SK-N-MC (cell line): ENCODE results near the gene GRIFIN.

Experiments used
- DNase-seq: peaks from one replicate; pipeline ENCODE4 v3.0.0-alpha.2; 2011; ENCODE audit warnings: low read depth, low spot score
- H3K27ac ChIP-seq: fragments of 200-600 bp; sonication (generic); 2 replicates; pipeline ENCODE4 v1.5.1; 2016; ENCODE audit warnings: mixed run types
- H3K36me3 ChIP-seq: fragments of 200-600 bp; sonication (generic); 2 replicates; pipeline ENCODE4 v1.6.1; 2017; ENCODE audit warnings: antibody characterized with exemption, low read length, mixed read lengths; ENCODE audit not compliant: insufficient read depth
- H3K4me3 ChIP-seq: fragments of 200-600 bp; sonication (generic); 2 replicates; pipeline ENCODE4 v1.5.1; 2016
- H3K9ac ChIP-seq: fragments of 200-600 bp; sonication (generic); 2 replicates; pipeline ENCODE4 v1.8.0; 2017; ENCODE audit warnings: mixed run types, mixed read lengths; ENCODE audit not compliant: insufficient read length
- H3K9me3 ChIP-seq: fragments of 200-600 bp; sonication (generic); 2 replicates; pipeline ENCODE4 v1.6.1; 2017; ENCODE audit warnings: low read depth, mild to moderate bottlenecking, antibody characterized with exemption, low read length, moderate library complexity, mixed read lengths
- EZH2 ChIP-seq: fragments of 200-600 bp; sonication (generic); IDR thresholded peaks from one replicate; pipeline ENCODE4 v1.6.1; 2017; ENCODE audit warnings: antibody characterized with exemption
- FOXP2 ChIP-seq: optimal IDR thresholded peaks from 2 replicates; pipeline ENCODE3; 2011; ENCODE audit warnings: mild to moderate bottlenecking, moderate library complexity; ENCODE audit not compliant: insufficient read depth; ENCODE audit errors: extremely low read length, control extremely low read depth
- POLR2AphosphoS5 ChIP-seq: IDR thresholded peaks from 2 replicates; pipeline ENCODE4 v1.6.1; 2012; ENCODE audit warnings: mild to moderate bottlenecking, low read depth, low read length, borderline replicate concordance

GRIFIN gene

DNA sequence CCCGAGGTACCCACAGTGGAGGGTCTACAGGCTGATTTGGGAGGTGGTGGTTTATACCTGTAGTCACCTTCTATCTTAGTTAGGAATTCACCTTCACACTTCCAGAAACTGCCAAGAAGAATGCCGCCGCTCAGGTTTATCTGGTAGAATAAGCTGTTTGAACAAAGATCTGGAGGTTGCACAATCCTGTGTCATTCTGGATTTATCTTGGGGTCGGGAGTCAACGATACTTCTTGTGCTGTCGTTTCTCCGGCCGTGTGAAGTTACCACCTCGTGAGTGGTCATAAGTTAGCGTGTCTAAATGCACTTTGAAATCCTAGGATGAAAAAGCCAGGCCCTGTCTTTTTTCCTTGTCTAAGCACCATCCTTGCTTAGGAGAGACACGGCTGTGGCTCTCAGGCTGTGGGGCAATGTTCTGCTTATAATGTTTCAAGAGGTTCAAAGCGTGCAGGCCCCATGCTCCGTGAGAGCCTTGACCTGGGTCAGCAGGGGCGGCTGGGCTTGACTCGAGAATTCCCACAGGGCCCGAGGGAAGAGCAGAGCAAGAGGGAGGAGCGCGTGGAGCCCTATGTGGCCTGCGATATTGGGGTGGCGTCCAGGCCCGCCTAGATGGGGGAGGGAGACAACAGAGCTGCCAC is 35.5 kb downstream of the GRIFIN start:
- TF ChIP-seq EZH2: no peak
- TF ChIP-seq POLR2AphosphoS5: no peak
- no peak for TF ChIP-seq FOXP2
- Histone ChIP-seq H3K9me3 (no peaks in the 10 kb centered on the region), H3K9ac (no peak overlapping the region), H3K36me3 (no peaks in the 10 kb centered on the region), H3K4me3 (no peak overlapping the region), H3K27ac (no peak overlapping the region)
- DNase-seq: no peak

DNA sequence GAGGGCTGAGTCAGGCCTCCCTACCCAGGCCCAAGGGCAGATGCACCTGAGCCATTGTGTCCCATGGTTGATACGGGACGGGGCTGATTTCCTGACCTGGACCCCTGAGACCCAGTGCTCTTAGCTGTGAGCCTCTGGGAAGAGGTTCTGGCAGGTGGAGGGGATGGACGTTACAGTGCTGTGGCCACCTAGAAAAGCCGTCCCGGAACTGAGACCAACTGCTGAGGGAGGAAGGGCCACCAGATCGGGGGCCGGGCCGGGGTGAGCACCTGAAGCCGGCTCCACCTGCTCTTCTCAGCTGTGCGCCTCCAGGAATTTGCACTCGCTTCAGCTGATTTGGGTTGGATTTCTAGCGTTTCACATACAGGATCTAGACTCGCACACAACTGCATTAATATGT is 37.4 kb downstream of the GRIFIN start:
- DNase-seq: no peak
- H3K9me3 ChIP-seq: no peaks in the 10 kb centered on the region
- no peak overlapping the region for H3K27ac ChIP-seq
- H3K4me3 ChIP-seq: no peak overlapping the region
- no peaks in the 10 kb centered on the region; the same call in 1 of the 2 replicates for H3K36me3 ChIP-seq
- no peak for TF ChIP-seq POLR2AphosphoS5
- no peak for TF ChIP-seq FOXP2
- TF ChIP-seq EZH2: no peak
- H3K9ac ChIP-seq: no peak overlapping the region

DNA sequence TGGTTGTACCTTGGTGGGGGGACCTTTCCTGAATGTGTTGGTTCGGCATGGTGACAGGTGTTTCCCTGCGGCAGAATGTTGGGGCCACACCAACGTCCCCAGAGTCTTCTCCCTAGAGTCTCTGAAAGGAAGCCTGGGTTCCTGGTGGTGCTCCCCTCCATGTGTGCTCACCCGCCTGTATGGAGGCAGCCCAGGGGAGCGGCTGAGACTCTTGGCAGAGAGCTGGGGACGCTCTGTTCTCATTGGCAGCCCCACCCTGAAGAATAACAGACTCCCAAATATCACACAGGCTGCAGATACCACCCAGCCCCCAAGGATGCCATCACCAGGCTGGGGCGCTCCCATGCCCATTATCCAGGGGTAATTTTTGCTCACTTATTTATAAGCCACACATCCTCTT is 38.0 kb downstream of the GRIFIN start:
- Histone ChIP-seq H3K9ac (no peak overlapping the region), H3K27ac (no peak overlapping the region), H3K4me3 (no peak overlapping the region), H3K9me3 (no peaks in the 10 kb centered on the region), H3K36me3 (peaks cover 2% of the 10 kb centered on the region; the same call in 1 of the 2 replicates)
- no peak for DNase-seq
- TF ChIP-seq FOXP2: no peak
- no peak for TF ChIP-seq EZH2
- TF ChIP-seq POLR2AphosphoS5: no peak

DNA sequence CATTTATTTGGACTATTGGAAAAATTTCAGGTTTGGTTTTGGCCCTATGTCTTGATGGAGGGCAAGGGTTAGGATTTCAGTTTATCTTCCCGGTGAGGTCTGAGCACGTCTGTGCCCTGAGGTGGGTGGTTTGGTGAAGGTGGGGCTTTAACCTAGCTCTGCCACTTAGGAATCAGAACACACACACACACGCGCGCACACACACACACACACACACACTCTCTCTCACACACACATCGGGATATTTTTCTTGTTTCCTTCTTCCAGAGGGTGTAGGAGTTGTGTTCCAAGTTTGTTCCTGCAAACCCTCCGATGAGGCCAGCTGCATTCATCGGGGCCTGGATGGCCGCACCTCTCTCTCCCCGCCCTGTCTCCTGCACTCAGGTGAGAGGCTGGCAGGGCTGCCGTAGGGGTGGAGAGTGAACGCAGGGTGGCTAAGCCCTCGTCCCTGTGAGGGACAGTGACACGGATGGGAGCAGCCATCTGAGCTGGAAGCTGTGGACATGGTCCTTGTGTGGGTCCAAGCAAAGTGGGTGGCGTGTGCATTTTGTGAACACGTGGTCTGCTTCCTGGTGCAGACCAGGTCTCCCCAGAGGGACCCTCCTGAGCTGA is 38.6 kb downstream of the GRIFIN start:
- no peak overlapping the region for H3K27ac ChIP-seq
- no peak for DNase-seq
- H3K9ac ChIP-seq: no peak overlapping the region
- TF ChIP-seq POLR2AphosphoS5 (no peak), EZH2 (no peak), FOXP2 (no peak)
- peaks cover 3% of the 10 kb centered on the region; the same call in 1 of the 2 replicates for H3K36me3 ChIP-seq
- no peaks in the 10 kb centered on the region for H3K9me3 ChIP-seq
- no peak overlapping the region for H3K4me3 ChIP-seq

DNA sequence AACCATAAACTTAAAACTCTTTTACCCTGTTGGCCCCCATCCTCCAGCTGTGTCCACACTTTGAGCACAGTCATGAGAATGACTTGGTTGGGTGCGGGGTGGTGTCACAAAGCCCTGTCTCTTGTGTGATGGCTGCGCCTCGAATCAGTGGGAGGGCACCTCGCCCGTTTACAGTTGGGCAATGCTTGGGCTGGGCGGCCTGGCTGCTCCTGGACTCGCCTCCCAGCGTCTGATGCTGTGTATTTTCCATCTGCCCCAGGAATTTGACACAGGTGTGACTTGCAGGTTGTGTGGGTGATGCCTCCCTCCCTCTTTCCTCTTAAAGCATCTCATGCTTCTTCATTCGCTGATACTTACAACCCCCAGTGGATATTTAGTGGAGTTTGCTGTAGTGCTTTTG is 39.1 kb downstream of the GRIFIN start:
- H3K9ac ChIP-seq: no peak overlapping the region
- H3K36me3 ChIP-seq: peaks cover 5% of the 10 kb centered on the region; the same call in 1 of the 2 replicates
- TF ChIP-seq FOXP2 (no peak), POLR2AphosphoS5 (no peak), EZH2 (no peak)
- DNase-seq: no peak
- H3K27ac ChIP-seq: no peak overlapping the region
- H3K9me3 ChIP-seq: no peaks in the 10 kb centered on the region
- H3K4me3 ChIP-seq: no peak overlapping the region

DNA sequence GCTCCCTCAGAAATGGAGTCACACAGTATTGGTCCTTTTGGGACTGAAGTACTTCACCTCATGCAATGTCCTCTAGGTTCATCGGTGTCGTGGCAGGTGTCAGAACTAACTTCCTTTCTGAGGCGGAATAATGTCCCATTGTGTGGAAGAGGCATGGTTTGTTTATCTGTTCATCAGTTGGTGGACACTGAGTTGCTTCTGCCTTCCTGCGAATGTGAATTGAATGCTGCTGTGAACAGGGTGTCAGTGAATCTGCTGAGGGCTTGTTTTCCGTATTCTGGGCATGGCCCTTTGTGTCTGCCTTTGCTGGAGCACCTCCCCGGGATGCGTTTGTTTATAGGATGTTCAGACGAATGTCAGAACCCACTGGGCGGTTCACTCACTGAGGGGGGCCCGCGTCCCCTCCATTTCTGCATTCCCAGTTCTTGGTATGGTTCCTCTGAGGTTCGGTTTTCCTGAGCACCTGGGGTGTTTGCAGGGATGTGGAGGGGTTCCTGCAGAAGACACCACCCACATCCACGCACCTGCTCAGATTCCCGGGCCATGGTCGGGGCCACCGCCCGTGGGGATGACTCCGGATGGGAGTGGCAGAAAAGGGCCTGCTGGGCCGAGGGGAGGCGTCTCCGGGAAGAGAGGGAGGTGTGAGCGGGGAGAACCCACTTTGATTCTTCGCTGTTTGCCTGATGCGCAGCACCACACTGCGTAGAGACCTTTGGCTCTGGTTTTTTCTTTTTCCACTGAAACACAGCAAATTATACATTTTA is 39.7 kb downstream of the GRIFIN start:
- Histone ChIP-seq H3K36me3 (peaks cover 5% of the 10 kb centered on the region; the same call in 1 of the 2 replicates), H3K9ac (no peak overlapping the region), H3K27ac (no peak overlapping the region), H3K4me3 (no peak overlapping the region), H3K9me3 (no peaks in the 10 kb centered on the region)
- TF ChIP-seq POLR2AphosphoS5: no peak
- no peak for TF ChIP-seq EZH2
- TF ChIP-seq FOXP2: no peak
- no peak for DNase-seq

DNA sequence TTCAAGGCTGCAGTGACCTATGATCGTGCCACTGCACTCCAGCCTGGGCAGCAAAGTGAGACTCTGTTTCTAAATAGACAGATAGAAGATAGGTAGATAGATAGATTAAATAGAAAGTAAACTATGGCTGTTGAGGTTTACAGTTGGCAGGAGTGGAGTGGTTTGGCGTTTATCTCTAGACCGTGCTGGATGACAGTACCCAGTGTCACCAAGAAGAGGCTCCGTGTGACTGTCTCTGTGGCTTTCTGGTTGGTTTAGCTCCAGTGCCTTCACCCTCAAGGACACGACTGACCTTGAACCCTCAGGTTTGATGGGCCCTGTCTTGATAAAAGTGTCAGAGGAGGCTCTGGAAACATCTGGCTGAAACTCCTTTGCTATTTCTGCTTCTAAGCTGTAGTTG is 41.1 kb downstream of the GRIFIN start:
- H3K27ac ChIP-seq: no peak overlapping the region
- no peak overlapping the region for H3K4me3 ChIP-seq
- no peak for DNase-seq
- TF ChIP-seq EZH2 (no peak), POLR2AphosphoS5 (no peak), FOXP2 (no peak)
- no peak overlapping the region for H3K9ac ChIP-seq
- peaks cover 5% of the 10 kb centered on the region; the same call in 1 of the 2 replicates for H3K36me3 ChIP-seq
- no peaks in the 10 kb centered on the region for H3K9me3 ChIP-seq
